ENCODE data around the gene CNTNAP2.

GRCh38 chr7:148289630-148290029, 2173.0 kb downstream of the CNTNAP2 start:
- TF ChIP-seq EZH2 (IDR thresholded peaks at IDR 0.05; ENCODE audit: insufficient read depth, poor library complexity, severe bottlenecking) (no peak), EZH2phosphoT487 (IDR thresholded peaks at IDR 0.05; ENCODE audit: insufficient read depth, low read depth) (no peak)

All from GM23248 (cell line).